AG10803 (cell line): ENCODE data around the gene NIPAL3.
A peak's percentile ranks its signal among the peaks of the same experiment; 100 is the strongest.
"Not testable (repeated sequence)": the region's sequence is repeated elsewhere in the genome, so short reads cannot be mapped to it uniquely, and the experiment has no call there.

Experiments used
- DNase-seq: peaks from one replicate; pipeline ENCODE4 v3.0.0; 2010; ENCODE audit warnings: low read depth
- H3K4me3 ChIP-seq: 2 replicates; pipeline ENCODE4 v1.5.1; 2011; ENCODE audit warnings: mild to moderate bottlenecking, low read length, control low read depth
- CTCF ChIP-seq: conservative IDR thresholded peaks from 2 replicates; pipeline ENCODE4 v1.5.1; 2011; ENCODE audit warnings: mild to moderate bottlenecking, low read length, control low read depth, inconsistent platforms

Gene NIPAL3

GRCh38 chr1:24455272-24455671 is 39.7 kb downstream of the NIPAL3 start:
- no peak overlapping the region for H3K4me3 ChIP-seq
- TF ChIP-seq CTCF: no peak
- no peak for DNase-seq

- TF ChIP-seq CTCF: no peak
- DNase-seq: no peak
- H3K4me3 ChIP-seq: no peak overlapping the region
Measured at GRCh38 chr1:24457866-24458265, 42.3 kb downstream of the NIPAL3 start.

- no peak for TF ChIP-seq CTCF
- no peak for DNase-seq
- no peak overlapping the region for H3K4me3 ChIP-seq
Measured at GRCh38 chr1:24459551-24460266, 44.1 kb downstream of the NIPAL3 start.

- peak; percentile 27 for DNase-seq
Measured at GRCh38 chr1:24462128-24462527, 46.5 kb downstream of the NIPAL3 start.

GRCh38 chr1:24463776-24464735 is 48.5 kb downstream of the NIPAL3 start:
- no peak overlapping the region for H3K4me3 ChIP-seq
- TF ChIP-seq CTCF: no peak
- peak; percentile 55 for DNase-seq

More at GRCh38 chr1:24462128-24462527, 46.5 kb downstream of the NIPAL3 start:
- H3K4me3 ChIP-seq: not testable (repeated sequence)

- DNase-seq: no peak
- H3K4me3 ChIP-seq: no peak overlapping the region
- TF ChIP-seq CTCF: no peak
Measured at GRCh38 chr1:24465099-24465498, 49.5 kb downstream of the NIPAL3 start.

GRCh38 chr1:24465638-24466037 is 50.0 kb downstream of the NIPAL3 start:
- no peak for TF ChIP-seq CTCF
- H3K4me3 ChIP-seq: no peak overlapping the region
- DNase-seq: no peak
